Astrocyte (in vitro differentiated cells and primary cell): Measurements from ENCODE around the gene CACHD1. TPM values are rescaled to one million over a fixed set of nuclear protein-coding genes. Genes with fewer than 3 reads are reported as not detected.

Experiments
- DNase-seq: peaks from one replicate; pipeline ENCODE4 v3.0.0-alpha.2; 2010; ENCODE audit warnings: low read depth
- FAIRE-seq: peaks from 2 replicates; lab custom pipeline; 2011; peaks lifted over from hg19 to GRCh38; lab: Jason Lieb, UNC
- H2AFZ ChIP-seq: 2 replicates; pipeline ENCODE4 v1.6.0; 2012; ENCODE audit warnings: low read depth, low read length, inconsistent platforms
- H3K27ac ChIP-seq: 2 replicates; pipeline ENCODE4 v1.5.1; 2011; ENCODE audit warnings: low read depth, low read length, inconsistent platforms
- H3K27me3 ChIP-seq: 2 replicates; pipeline ENCODE4 v1.6.0; 2011; ENCODE audit warnings: low read length, inconsistent platforms; ENCODE audit not compliant: insufficient read depth
- H3K36me3 ChIP-seq: 2 replicates; pipeline ENCODE4 v1.5.1; 2011; ENCODE audit warnings: low read length, inconsistent platforms; ENCODE audit not compliant: insufficient read depth
- H3K4me1 ChIP-seq: 2 replicates; pipeline ENCODE4 v1.5.1; 2011; ENCODE audit warnings: low read length, inconsistent platforms; ENCODE audit not compliant: insufficient read depth
- H3K4me2 ChIP-seq: 2 replicates; pipeline ENCODE4 v1.6.0; 2012; ENCODE audit warnings: low read length, inconsistent platforms
- H3K4me3 ChIP-seq: 2 replicates; pipeline ENCODE4 v1.5.1; 2011; ENCODE audit warnings: low read depth, mild to moderate bottlenecking, low read length, inconsistent platforms; ENCODE audit not compliant: insufficient read depth
- H3K79me2 ChIP-seq: 2 replicates; pipeline ENCODE4 v1.6.0; 2012; ENCODE audit warnings: mild to moderate bottlenecking, low read length, inconsistent platforms; ENCODE audit not compliant: insufficient read depth
- H3K9ac ChIP-seq: 2 replicates; pipeline ENCODE4 v1.6.0; 2012; ENCODE audit warnings: mild to moderate bottlenecking, low read length, inconsistent platforms
- H3K9me3 ChIP-seq: 2 replicates; pipeline ENCODE4 v1.5.1; 2012; ENCODE audit warnings: low read depth, mild to moderate bottlenecking, low read length, inconsistent platforms; ENCODE audit not compliant: insufficient read depth
- H4K20me1 ChIP-seq: 2 replicates; pipeline ENCODE4 v1.6.0; 2012; ENCODE audit warnings: low read length, inconsistent platforms; ENCODE audit not compliant: insufficient read depth
- H3K27ac Mint-ChIP-seq: one replicate; pipeline ENCODE4 v1.8.0; 2021; ENCODE audit warnings: mild to moderate bottlenecking, mixed read lengths; ENCODE audit not compliant: unreplicated experiment
- H3K27me3 Mint-ChIP-seq: one replicate; pipeline ENCODE4 v1.8.0; 2021; ENCODE audit warnings: low read depth, mixed read lengths; ENCODE audit not compliant: unreplicated experiment
- H3K36me3 Mint-ChIP-seq: one replicate; pipeline ENCODE4 v1.8.0; 2021; ENCODE audit warnings: low read depth, mixed read lengths; ENCODE audit not compliant: unreplicated experiment
- H3K4me1 Mint-ChIP-seq: one replicate; pipeline ENCODE4 v1.8.0; 2021; ENCODE audit warnings: low read depth, mixed read lengths; ENCODE audit not compliant: unreplicated experiment
- H3K4me3 Mint-ChIP-seq: one replicate; pipeline ENCODE4 v1.8.0; 2021; ENCODE audit warnings: mild to moderate bottlenecking, moderate library complexity, mixed read lengths; ENCODE audit not compliant: unreplicated experiment
- H3K9me3 Mint-ChIP-seq: one replicate; pipeline ENCODE4 v1.8.0; 2021; ENCODE audit warnings: mild to moderate bottlenecking, mixed read lengths; ENCODE audit not compliant: unreplicated experiment
- CTCF ChIP-seq: IDR thresholded peaks from 2 replicates; pipeline ENCODE4 v1.5.1; 2011; ENCODE audit warnings: low read depth, mild to moderate bottlenecking, inconsistent platforms, low read length, moderate library complexity; ENCODE audit not compliant: insufficient read depth
- EZH2 ChIP-seq: IDR thresholded peaks from 2 replicates; pipeline ENCODE4 v1.6.1; 2012; ENCODE audit warnings: mild to moderate bottlenecking, low read length, inconsistent platforms; ENCODE audit not compliant: insufficient read depth
- total RNA-seq: library from RNA; stranded (reverse); gene quantifications from 2 replicates; pipeline ENCODE4 v1.2.1, GENCODE V29; 2021

The CACHD1 gene
- total RNA-seq, 1 donor from 2014 or later = 21.2 TPM

- Mint-ChIP-seq H3K27me3 (no peaks in the 10 kb centered on the region), H3K4me1 (peaks cover 22% of the 10 kb centered on the region), H3K9me3 (no peaks in the 10 kb centered on the region), H3K27ac (no peak overlapping the region), H3K36me3 (no peaks in the 10 kb centered on the region), H3K4me3 (no peak overlapping the region)
- H2AFZ ChIP-seq = no peak overlapping the region
- H3K9ac ChIP-seq = no peak overlapping the region
- H3K36me3 ChIP-seq = no peaks in the 10 kb centered on the region
- no peaks in the 10 kb centered on the region for H3K27me3 ChIP-seq
- peaks cover 5% of the 10 kb centered on the region for H3K79me2 ChIP-seq
- peaks cover 3% of the 10 kb centered on the region for H3K4me1 ChIP-seq
- H3K4me2 ChIP-seq = no peak overlapping the region
- DNase-seq (no peak), FAIRE-seq (no peak)
- H4K20me1 ChIP-seq = peaks cover 3% of the 10 kb centered on the region
- H3K9me3 ChIP-seq = no peaks in the 10 kb centered on the region
- TF ChIP-seq EZH2 = no peak
- no peak for TF ChIP-seq CTCF
- H3K27ac ChIP-seq = no peak overlapping the region
- H3K4me3 ChIP-seq = no peak overlapping the region
Measured at GRCh38 chr1:64527786-64528185, 57.9 kb downstream of the CACHD1 start.

- H4K20me1 ChIP-seq = peaks cover 9% of the 10 kb centered on the region
- H3K79me2 ChIP-seq = peaks cover 5% of the 10 kb centered on the region
- no peaks in the 10 kb centered on the region for H3K36me3 Mint-ChIP-seq
- H2AFZ ChIP-seq = no peak overlapping the region
- H3K4me1 ChIP-seq = no peaks in the 10 kb centered on the region
- H3K27ac Mint-ChIP-seq = no peak overlapping the region
- no peaks in the 10 kb centered on the region for H3K9me3 Mint-ChIP-seq
- no peaks in the 10 kb centered on the region for H3K27me3 ChIP-seq
- H3K27ac ChIP-seq = no peak overlapping the region
- no peaks in the 10 kb centered on the region for H3K27me3 Mint-ChIP-seq
- no peak for TF ChIP-seq EZH2
- no peaks in the 10 kb centered on the region for H3K9me3 ChIP-seq
- H3K4me1 Mint-ChIP-seq = peaks cover 17% of the 10 kb centered on the region
- no peak overlapping the region for H3K9ac ChIP-seq
- DNase-seq = no peak
- H3K4me3 Mint-ChIP-seq = no peak overlapping the region
- FAIRE-seq = no peak
- H3K4me2 ChIP-seq = no peak overlapping the region
- H3K4me3 ChIP-seq = no peak overlapping the region
- no peaks in the 10 kb centered on the region for H3K36me3 ChIP-seq
Measured at GRCh38 chr1:64530969-64531692, 61.2 kb downstream of the CACHD1 start.

GRCh38 chr1:64532646-64533045, 62.7 kb downstream of the CACHD1 start:
- DNase-seq (no peak), FAIRE-seq (no peak)
- H3K4me3 ChIP-seq = no peak overlapping the region
- H4K20me1 ChIP-seq = peaks cover 16% of the 10 kb centered on the region
- H3K27me3 ChIP-seq = no peaks in the 10 kb centered on the region
- no peak overlapping the region for H2AFZ ChIP-seq
- Mint-ChIP-seq H3K36me3 (no peaks in the 10 kb centered on the region), H3K9me3 (no peaks in the 10 kb centered on the region), H3K27ac (peak overlapping the region; percentile 22), H3K4me1 (peaks cover 12% of the 10 kb centered on the region), H3K4me3 (no peak overlapping the region), H3K27me3 (no peaks in the 10 kb centered on the region)
- TF ChIP-seq CTCF (no peak), EZH2 (no peak)
- H3K36me3 ChIP-seq = no peaks in the 10 kb centered on the region
- no peak overlapping the region for H3K27ac ChIP-seq
- peaks cover 4% of the 10 kb centered on the region for H3K79me2 ChIP-seq
- H3K4me2 ChIP-seq = no peak overlapping the region
- no peaks in the 10 kb centered on the region for H3K4me1 ChIP-seq
- no peaks in the 10 kb centered on the region for H3K9me3 ChIP-seq
- H3K9ac ChIP-seq = no peak overlapping the region
